Measurements from ENCODE around the gene TTC21A. TPM values are rescaled to one million over a fixed set of nuclear protein-coding genes. Genes with fewer than 3 reads are reported as not detected.
"Not testable (repeated sequence)": the region's sequence is repeated elsewhere in the genome, so short reads cannot be mapped to it uniquely, and the experiment has no call there.

Gene TTC21A, protein sequence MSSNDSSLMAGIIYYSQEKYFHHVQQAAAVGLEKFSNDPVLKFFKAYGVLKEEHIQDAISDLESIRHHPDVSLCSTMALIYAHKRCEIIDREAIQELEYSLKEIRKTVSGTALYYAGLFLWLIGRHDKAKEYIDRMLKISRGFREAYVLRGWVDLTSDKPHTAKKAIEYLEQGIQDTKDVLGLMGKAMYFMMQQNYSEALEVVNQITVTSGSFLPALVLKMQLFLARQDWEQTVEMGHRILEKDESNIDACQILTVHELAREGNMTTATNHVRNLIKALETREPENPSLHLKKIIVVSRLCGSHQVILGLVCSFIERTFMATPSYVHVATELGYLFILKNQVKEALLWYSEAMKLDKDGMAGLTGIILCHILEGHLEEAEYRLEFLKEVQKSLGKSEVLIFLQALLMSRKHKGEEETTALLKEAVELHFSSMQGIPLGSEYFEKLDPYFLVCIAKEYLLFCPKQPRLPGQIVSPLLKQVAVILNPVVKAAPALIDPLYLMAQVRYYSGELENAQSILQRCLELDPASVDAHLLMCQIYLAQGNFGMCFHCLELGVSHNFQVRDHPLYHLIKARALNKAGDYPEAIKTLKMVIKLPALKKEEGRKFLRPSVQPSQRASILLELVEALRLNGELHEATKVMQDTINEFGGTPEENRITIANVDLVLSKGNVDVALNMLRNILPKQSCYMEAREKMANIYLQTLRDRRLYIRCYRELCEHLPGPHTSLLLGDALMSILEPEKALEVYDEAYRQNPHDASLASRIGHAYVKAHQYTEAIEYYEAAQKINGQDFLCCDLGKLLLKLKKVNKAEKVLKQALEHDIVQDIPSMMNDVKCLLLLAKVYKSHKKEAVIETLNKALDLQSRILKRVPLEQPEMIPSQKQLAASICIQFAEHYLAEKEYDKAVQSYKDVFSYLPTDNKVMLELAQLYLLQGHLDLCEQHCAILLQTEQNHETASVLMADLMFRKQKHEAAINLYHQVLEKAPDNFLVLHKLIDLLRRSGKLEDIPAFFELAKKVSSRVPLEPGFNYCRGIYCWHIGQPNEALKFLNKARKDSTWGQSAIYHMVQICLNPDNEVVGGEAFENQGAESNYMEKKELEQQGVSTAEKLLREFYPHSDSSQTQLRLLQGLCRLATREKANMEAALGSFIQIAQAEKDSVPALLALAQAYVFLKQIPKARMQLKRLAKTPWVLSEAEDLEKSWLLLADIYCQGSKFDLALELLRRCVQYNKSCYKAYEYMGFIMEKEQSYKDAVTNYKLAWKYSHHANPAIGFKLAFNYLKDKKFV (N-terminal part only)
- 1.9 TPM for polyA plus RNA-seq (2012; ENCODE audit: low read depth, missing spikeins)

DNA sequence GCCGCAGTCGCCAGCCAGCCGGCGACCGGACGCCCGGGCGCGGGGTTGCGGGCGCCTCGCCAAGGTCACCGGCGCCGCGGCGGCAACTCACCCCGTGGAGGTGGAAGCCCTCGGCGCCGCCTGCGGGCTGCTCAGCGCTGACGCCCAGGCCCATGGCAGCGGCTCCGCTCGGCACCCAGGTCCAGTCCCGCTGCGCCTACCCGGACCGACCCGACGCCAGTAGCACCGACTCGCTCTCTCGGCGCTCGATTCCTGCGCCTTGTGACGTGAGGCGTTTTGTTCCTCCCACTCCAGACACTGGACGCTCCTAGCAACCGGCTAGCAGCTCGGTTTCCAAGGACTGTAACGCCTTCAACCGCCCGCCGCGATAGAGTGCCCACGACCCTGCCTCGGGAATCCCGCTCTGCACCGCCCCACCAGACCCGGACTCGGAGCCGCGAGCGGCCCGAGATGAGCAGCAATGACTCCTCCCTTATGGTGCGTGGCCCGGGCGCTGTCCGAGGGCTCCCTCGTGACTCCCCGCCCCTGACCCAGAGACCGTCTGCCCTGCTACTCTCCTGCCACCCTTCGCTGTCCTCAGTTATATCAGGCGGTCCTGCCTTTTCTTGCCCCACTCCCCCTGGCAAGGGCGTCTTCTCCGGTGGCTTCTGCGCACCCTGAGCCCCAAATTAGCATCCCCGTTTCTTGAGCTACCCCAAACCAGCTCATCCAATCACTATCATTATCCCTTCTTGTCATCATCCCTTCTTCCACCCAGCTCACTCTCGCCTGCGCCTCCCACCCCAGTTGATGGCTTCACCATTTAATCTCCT lies at the start of gene TTC21A, which contains the start of gene GORASP1:
TSS of gene TTC21A (plus strand) at position 293 of the 812 bp plus-strand sequence. CDS start at position 451, 158 bp downstream.
TSS of gene GORASP1 (minus strand) at position 240 of the 812 bp plus-strand sequence. CDS start at position 154, 86 bp downstream.
- DNase-seq (ENCODE audit: insufficient read length, low spot score) (peak; percentile 75), FAIRE-seq (peak; percentile 85)
- no peak for TF ChIP-seq PAX5 (IDR thresholded peaks at IDR 0.05; ENCODE audit: insufficient read depth, low read length, severe bottlenecking)
- TF ChIP-seq POU2F2 (IDR thresholded peaks at IDR 0.05; ENCODE audit: low read depth, low read length): no peak
- TF ChIP-seq TAF1 (IDR thresholded peaks at IDR 0.05; ENCODE audit: low read depth, low read length): no peak
- no peak for TF ChIP-seq POLR2AphosphoS5 (IDR thresholded peaks at IDR 0.05; ENCODE audit: low read depth, low read length)
- TF ChIP-seq POLR2A (IDR thresholded peaks at IDR 0.05; ENCODE audit: low read depth, low read length): no peak
- TF ChIP-seq SPI1 (IDR thresholded peaks at IDR 0.05; ENCODE audit: low read depth, low read length): no peak

DNA sequence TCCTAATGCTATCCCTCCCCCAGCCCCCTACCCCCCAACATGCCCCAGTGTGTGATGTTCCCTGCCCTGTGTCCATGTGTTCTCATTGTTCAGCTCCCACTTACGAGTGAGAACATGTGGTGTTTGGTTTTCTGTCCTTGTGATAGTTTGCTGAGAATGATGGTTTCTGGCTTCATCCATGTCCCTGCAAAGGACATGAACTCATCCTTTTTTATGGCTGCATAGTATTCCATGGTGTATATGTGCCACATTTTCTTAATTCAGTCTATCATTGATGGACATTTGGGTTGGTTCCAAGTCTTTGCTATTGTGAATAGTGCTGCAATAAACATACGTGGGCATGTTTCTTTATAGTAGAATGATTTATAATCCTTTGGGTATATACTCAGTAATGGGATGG lies 46.3 kb upstream of the TTC21A start:
- FAIRE-seq; DNase-seq (ENCODE audit: insufficient read length, low spot score): not testable (repeated sequence)

DNA sequence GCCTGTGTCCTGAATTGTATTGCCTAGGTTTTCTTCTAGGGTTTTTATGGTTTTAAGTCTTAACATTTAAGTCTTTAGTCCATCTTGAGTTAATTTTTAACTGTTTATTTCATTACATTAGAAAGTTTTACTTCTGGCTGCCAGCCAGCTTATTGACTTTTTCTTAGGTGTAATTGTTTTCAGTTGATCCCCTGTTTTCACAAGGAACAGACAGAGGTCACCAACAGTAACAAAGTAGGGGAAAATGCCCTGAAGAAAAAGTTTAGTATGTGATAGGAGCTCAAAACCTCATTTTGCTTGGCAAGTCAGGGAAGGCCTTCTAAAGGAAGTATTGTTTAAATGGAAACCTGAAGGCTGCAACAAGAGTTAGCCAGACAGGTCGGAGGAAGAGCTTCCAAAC lies 45.3 kb upstream of the TTC21A start:
- DNase-seq (ENCODE audit: insufficient read length, low spot score): no peak
- no peak for FAIRE-seq
- TF ChIP-seq POLR2AphosphoS5 (IDR thresholded peaks at IDR 0.05; ENCODE audit: low read depth, low read length): no peak
- TF ChIP-seq SPI1 (IDR thresholded peaks at IDR 0.05; ENCODE audit: low read depth, low read length): no peak
- no peak for TF ChIP-seq POLR2A (IDR thresholded peaks at IDR 0.05; ENCODE audit: low read depth, low read length)
- TF ChIP-seq PAX5 (IDR thresholded peaks at IDR 0.05; ENCODE audit: insufficient read depth, low read length, severe bottlenecking): no peak
- TF ChIP-seq TAF1 (IDR thresholded peaks at IDR 0.05; ENCODE audit: low read depth, low read length): no peak

DNA sequence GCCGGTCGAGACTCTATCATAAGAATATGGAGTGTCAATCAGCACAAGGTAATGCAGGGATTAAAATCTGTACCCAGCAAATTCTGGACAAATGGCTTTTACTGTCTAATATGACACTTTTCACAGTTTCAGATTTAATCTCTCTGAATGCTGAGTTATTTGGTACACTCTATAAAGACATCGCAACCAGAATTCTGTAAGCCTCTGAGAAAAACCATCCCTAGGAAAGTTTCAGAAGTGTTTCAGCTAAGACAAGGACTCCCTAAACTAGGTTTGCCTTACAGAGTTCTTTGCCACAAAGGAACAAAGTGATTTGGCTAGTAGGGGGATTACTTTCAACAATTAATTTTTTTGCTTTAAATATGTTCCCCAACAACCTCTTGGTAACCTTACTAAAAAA lies 44.3 kb upstream of the TTC21A start:
- DNase-seq (ENCODE audit: insufficient read length, low spot score) (no peak), FAIRE-seq (no peak)
- TF ChIP-seq POU2F2 (IDR thresholded peaks at IDR 0.05; ENCODE audit: low read depth, low read length) (no peak), TAF1 (IDR thresholded peaks at IDR 0.05; ENCODE audit: low read depth, low read length) (no peak), PAX5 (IDR thresholded peaks at IDR 0.05; ENCODE audit: insufficient read depth, low read length, severe bottlenecking) (no peak), SPI1 (IDR thresholded peaks at IDR 0.05; ENCODE audit: low read depth, low read length) (no peak), POLR2AphosphoS5 (IDR thresholded peaks at IDR 0.05; ENCODE audit: low read depth, low read length) (no peak), POLR2A (IDR thresholded peaks at IDR 0.05; ENCODE audit: low read depth, low read length) (no peak)

DNA sequence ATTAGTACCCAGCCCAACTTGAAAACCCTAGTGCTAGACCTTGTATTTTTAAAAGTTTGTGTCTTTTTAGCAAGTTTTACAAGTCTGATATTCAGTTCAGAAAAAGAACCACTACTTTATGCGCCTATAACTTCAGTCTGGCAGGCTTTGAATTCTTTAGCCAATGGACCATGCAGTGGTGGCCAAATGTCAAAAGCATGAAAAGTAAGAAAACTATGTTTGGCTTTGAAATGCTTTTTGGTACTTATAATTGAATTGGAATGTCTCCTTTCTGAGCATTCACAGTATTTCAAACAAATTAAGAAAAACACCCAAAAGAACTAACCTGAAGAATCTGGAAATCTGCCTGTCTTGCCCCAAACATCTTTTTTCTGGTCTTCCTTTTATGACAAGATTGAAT lies 42.8 kb upstream of the TTC21A start:
- TF ChIP-seq PAX5 (IDR thresholded peaks at IDR 0.05; ENCODE audit: insufficient read depth, low read length, severe bottlenecking) (no peak), SPI1 (IDR thresholded peaks at IDR 0.05; ENCODE audit: low read depth, low read length) (no peak), TAF1 (IDR thresholded peaks at IDR 0.05; ENCODE audit: low read depth, low read length) (no peak), POU2F2 (IDR thresholded peaks at IDR 0.05; ENCODE audit: low read depth, low read length) (no peak), POLR2AphosphoS5 (IDR thresholded peaks at IDR 0.05; ENCODE audit: low read depth, low read length) (no peak), POLR2A (IDR thresholded peaks at IDR 0.05; ENCODE audit: low read depth, low read length) (no peak)
- no peak for FAIRE-seq
- no peak for DNase-seq (ENCODE audit: insufficient read length, low spot score)

DNA sequence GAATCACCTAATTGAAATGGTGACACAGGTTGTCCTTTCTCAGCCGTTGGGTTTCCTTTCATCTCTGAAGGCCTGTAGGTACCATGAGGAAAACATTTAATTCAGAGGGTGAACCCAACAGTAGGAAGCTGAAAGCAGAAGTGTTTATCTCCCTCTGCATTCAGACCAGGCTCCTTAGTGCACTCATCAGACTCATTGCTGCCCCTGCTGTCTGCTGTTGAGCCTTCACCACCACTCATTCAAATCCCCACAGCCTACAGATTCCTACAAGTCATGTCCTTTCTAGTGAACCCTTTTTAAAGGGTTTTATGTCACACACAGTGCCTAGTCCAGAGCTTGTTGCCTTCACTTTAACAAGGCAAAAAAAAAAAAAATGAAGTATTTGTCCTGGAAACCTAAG lies 42.3 kb upstream of the TTC21A start:
- FAIRE-seq (peak; percentile 85), DNase-seq (ENCODE audit: insufficient read length, low spot score) (no peak)
- TF ChIP-seq TAF1 (IDR thresholded peaks at IDR 0.05; ENCODE audit: low read depth, low read length) (no peak), SPI1 (IDR thresholded peaks at IDR 0.05; ENCODE audit: low read depth, low read length) (peak; percentile 74)

DNA sequence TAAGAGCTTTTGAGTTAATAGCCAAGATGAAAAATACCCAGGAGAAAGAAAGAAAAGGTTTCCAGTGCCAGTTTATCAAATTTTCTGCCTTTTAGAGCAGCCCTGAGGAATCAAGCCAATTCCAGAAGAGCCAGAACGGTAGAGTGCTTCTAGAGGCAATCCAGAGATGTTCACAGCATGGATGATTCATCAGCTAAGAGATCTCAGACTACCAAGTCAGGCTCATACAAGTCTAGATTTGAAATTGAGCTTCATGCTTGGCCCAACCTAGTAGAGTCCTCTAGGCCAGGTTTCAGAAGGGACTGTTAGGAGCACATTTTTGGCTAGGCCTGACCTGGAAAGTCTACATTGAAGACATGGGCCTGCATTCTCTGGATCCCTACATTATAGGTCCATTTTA lies 40.2 kb upstream of the TTC21A start:
- DNase-seq (ENCODE audit: insufficient read length, low spot score) (no peak), FAIRE-seq (no peak)
- TF ChIP-seq POU2F2 (IDR thresholded peaks at IDR 0.05; ENCODE audit: low read depth, low read length) (no peak), SPI1 (IDR thresholded peaks at IDR 0.05; ENCODE audit: low read depth, low read length) (no peak), POLR2A (IDR thresholded peaks at IDR 0.05; ENCODE audit: low read depth, low read length) (no peak), TAF1 (IDR thresholded peaks at IDR 0.05; ENCODE audit: low read depth, low read length) (no peak), POLR2AphosphoS5 (IDR thresholded peaks at IDR 0.05; ENCODE audit: low read depth, low read length) (no peak), PAX5 (IDR thresholded peaks at IDR 0.05; ENCODE audit: insufficient read depth, low read length, severe bottlenecking) (no peak)

DNA sequence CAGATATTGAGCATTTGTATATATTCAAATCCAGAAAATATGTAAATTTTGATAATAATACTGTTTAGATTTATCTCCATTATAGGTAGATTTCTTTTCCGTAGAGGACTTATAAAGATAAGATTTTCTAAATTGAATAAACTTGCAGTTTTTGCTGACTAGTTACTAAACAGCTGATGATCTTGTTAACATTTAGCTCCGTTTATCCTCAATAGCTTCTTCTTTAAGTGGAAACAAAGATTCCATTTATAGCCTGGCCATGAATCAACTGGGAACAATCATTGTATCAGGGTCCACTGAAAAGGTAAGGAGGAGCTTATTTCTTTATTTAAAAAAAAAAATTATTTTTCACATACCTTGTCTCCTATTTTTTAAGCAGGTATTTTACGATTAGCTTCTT lies 38.9 kb upstream of the TTC21A start:
- no peak for DNase-seq (ENCODE audit: insufficient read length, low spot score)
- no peak for FAIRE-seq
- TF ChIP-seq POLR2AphosphoS5 (IDR thresholded peaks at IDR 0.05; ENCODE audit: low read depth, low read length): no peak
- TF ChIP-seq SPI1 (IDR thresholded peaks at IDR 0.05; ENCODE audit: low read depth, low read length): no peak
- no peak for TF ChIP-seq TAF1 (IDR thresholded peaks at IDR 0.05; ENCODE audit: low read depth, low read length)

Measured in GM12891 (cell line).